MM.1S (cell line): ENCODE measurements around the gene FAM131C.

Experiments used
- EZH2 ChIP-seq: fragments of 300-600 bp; sonication (generic); optimal IDR thresholded peaks from 2 replicates; pipeline ENCODE3; 2017; ENCODE audit warnings: low read depth, mild to moderate bottlenecking, antibody characterized with exemption, low read length, mixed read lengths
- TF ChIP-seq, protein P1 (sequence below): fragments of 300-600 bp; sonication (generic); IDR thresholded peaks from 2 replicates; pipeline ENCODE4 v1.5.1; 2016; ENCODE audit warnings: antibody characterized with exemption, low read length, mixed read lengths

DNA sequence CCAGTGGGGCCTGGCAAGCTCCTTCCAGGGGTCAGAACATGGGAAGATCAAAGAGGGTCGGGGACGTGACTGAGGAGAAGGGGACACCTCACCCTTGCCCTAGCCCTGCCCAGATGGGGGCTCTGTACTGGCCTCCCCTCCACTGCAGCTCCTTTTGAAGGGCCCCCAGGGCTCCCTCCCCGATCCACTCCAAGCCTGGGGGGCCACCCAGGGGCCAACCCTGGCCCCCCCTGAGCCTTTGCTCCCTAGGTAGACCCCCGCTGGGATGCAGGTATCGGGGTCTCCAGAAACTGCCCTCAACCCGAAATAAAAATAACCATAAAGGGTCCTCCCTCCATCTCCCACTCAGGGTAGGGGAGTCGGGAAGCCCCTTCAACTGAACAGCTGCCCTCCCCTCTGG is 37.4 kb upstream of the FAM131C start:
- TF ChIP-seq EZH2 = no peak
- TF ChIP-seq, protein P1, sequence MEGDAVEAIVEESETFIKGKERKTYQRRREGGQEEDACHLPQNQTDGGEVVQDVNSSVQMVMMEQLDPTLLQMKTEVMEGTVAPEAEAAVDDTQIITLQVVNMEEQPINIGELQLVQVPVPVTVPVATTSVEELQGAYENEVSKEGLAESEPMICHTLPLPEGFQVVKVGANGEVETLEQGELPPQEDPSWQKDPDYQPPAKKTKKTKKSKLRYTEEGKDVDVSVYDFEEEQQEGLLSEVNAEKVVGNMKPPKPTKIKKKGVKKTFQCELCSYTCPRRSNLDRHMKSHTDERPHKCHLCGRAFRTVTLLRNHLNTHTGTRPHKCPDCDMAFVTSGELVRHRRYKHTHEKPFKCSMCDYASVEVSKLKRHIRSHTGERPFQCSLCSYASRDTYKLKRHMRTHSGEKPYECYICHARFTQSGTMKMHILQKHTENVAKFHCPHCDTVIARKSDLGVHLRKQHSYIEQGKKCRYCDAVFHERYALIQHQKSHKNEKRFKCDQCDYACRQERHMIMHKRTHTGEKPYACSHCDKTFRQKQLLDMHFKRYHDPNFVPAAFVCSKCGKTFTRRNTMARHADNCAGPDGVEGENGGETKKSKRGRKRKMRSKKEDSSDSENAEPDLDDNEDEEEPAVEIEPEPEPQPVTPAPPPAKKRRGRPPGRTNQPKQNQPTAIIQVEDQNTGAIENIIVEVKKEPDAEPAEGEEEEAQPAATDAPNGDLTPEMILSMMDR = no peak
